B cell (primary cell): ENCODE measurements around the gene OCA2.

Experiments
- EZH2 ChIP-seq: IDR thresholded peaks from 2 replicates; pipeline ENCODE4 v1.6.1; 2012; ENCODE audit warnings: borderline replicate concordance, low read depth, mild to moderate bottlenecking, moderate library complexity, low read length; ENCODE audit not compliant: insufficient read depth, poor library complexity, severe bottlenecking
- TF ChIP-seq, protein P1 (sequence below): fragments of 200-600 bp; IDR thresholded peaks from one replicate; pipeline ENCODE4 v1.8.0; 2022; ENCODE audit warnings: antibody characterized with exemption, mild to moderate bottlenecking

DNA sequence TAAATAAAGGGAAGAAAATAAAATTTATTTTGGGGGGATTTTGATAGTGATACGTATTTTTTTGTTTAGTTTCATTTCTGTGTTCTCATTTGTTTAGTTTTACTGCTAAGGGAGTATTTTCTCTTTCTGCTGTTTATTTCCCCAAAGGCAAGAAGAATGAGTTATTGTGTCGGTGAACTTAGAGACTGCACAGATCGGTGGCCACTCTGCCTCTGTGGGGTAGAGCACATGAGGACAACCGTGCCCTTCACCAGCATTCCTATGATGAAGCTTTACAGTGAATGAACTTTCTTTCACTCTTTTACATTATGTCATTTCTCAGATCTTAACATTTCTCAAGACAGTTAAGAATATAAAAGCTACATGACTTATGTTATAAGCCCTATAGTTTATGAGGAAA is 214.4 kb downstream of the OCA2 start:
- TF ChIP-seq, protein P1, sequence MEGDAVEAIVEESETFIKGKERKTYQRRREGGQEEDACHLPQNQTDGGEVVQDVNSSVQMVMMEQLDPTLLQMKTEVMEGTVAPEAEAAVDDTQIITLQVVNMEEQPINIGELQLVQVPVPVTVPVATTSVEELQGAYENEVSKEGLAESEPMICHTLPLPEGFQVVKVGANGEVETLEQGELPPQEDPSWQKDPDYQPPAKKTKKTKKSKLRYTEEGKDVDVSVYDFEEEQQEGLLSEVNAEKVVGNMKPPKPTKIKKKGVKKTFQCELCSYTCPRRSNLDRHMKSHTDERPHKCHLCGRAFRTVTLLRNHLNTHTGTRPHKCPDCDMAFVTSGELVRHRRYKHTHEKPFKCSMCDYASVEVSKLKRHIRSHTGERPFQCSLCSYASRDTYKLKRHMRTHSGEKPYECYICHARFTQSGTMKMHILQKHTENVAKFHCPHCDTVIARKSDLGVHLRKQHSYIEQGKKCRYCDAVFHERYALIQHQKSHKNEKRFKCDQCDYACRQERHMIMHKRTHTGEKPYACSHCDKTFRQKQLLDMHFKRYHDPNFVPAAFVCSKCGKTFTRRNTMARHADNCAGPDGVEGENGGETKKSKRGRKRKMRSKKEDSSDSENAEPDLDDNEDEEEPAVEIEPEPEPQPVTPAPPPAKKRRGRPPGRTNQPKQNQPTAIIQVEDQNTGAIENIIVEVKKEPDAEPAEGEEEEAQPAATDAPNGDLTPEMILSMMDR: no peak
- TF ChIP-seq EZH2: no peak
